Gastrocnemius medialis (tissue), 4 donors: ENCODE measurements around the gene MAPK14.

Source experiments
- CTCF ChIP-seq, 5 experiments: fragments of 450-650 bp in 3 of 5; fragments of 200-600 bp in 2 of 5; sonication (generic) in 2 of 5; IDR thresholded peaks in 4 of 5; conservative IDR thresholded peaks in 1 of 5; 1 replicate in 4 of 5; 2 replicates in 1 of 5; pipeline ENCODE4 v1.5.1; 2016 to 2019; ENCODE audit warnings: antibody characterized with exemption in 5 of 5, mild to moderate bottlenecking in 3 of 5, moderate library complexity in 3 of 5
- POLR2A ChIP-seq, 2 donors: fragments of 450-650 bp; IDR thresholded peaks; one replicate each; pipeline ENCODE4 v1.6.1; 2017; ENCODE audit warnings: antibody characterized with exemption in 2 of 2, mild to moderate bottlenecking in 2 of 2, moderate library complexity in 2 of 2

- TF ChIP-seq CTCF (IDR thresholded peaks at IDR 0.05 in 4 of 5, conservative IDR thresholded peaks at IDR 0.05 in 1 of 5) = no peak
- no peak for TF ChIP-seq POLR2A (IDR thresholded peaks at IDR 0.05)
Measured at GRCh38 chr6:36126553-36127458, 99.2 kb downstream of the MAPK14 start.
